CD4-positive, alpha-beta T cell (primary cell): Measurements from ENCODE around the gene UNC45A. TPM values are rescaled to one million over a fixed set of nuclear protein-coding genes. Genes with fewer than 3 reads are reported as not detected.

Experiments
- ATAC-seq: fragments of 200-7000 bp; cut with Tn5 transposase; one replicate; pipeline ENCODE4 v1.10.0; 2022; ENCODE audit warnings: mild to moderate bottlenecking; ENCODE audit not compliant: poor library complexity
- CTCF ChIA-PET: fragments of 350-600 bp; sonication (Branson Sonifier 250); formaldehyde crosslinking; loops from one replicate; lab custom pipeline; 2021; ENCODE audit warnings: antibody characterized with exemption, inconsistent platforms; lab: Charles Lee
- POLR2A ChIA-PET: fragments of 350-600 bp; sonication (Branson Sonifier 250); formaldehyde crosslinking; loops from one replicate; lab custom pipeline; 2021; ENCODE audit warnings: antibody characterized with exemption, inconsistent platforms; lab: Charles Lee
- DNase-seq, 14 experiments: peaks; one replicate each; pipeline ENCODE4 v3.0.0-alpha.2; 2013 to 2020; ENCODE audit warnings: mixed read lengths in 2 of 14
- H3K27ac ChIP-seq, 2 donors: one replicate each; pipeline versions ENCODE4 v1.5.1 to v1.7.0; 2013; ENCODE audit warnings: low read length in 2 of 2, low read depth in 1 of 2, mild to moderate bottlenecking in 1 of 2
- H3K27me3 ChIP-seq, 2 experiments: 1 replicate in 1 of 2; 2 replicates in 1 of 2; pipeline versions ENCODE4 v1.6.1 to v1.7.0; 2013; ENCODE audit warnings: low read length in 2 of 2, control low read depth in 1 of 2, mild to moderate bottlenecking in 1 of 2, moderate library complexity in 1 of 2; ENCODE audit not compliant: insufficient read depth in 2 of 2, control insufficient read depth in 1 of 2
- H3K36me3 ChIP-seq: one replicate; pipeline ENCODE4 v1.6.1; 2013; ENCODE audit warnings: low read length, control low read depth; ENCODE audit not compliant: insufficient read depth
- H3K4me1 ChIP-seq: one replicate; pipeline ENCODE4 v1.6.1; 2013; ENCODE audit warnings: low read length, control low read depth; ENCODE audit not compliant: insufficient read depth
- H3K4me3 ChIP-seq: one replicate; pipeline ENCODE4 v1.5.1; 2013; ENCODE audit warnings: mild to moderate bottlenecking, low read length, moderate library complexity
- H3K9me3 ChIP-seq, 2 experiments: 1 replicate in 1 of 2; 2 replicates in 1 of 2; pipeline versions ENCODE4 v1.6.1 to v1.7.0; 2013; ENCODE audit warnings: low read length in 2 of 2, mild to moderate bottlenecking in 2 of 2, control low read depth in 1 of 2, moderate library complexity in 1 of 2; ENCODE audit not compliant: control insufficient read depth in 1 of 2, insufficient read depth in 1 of 2
- H3K27ac Mint-ChIP-seq: one replicate; pipeline ENCODE4 v1.8.0; 2020; ENCODE audit warnings: mixed read lengths
- H3K27me3 Mint-ChIP-seq: one replicate; pipeline ENCODE4 v1.8.0; 2021; ENCODE audit warnings: mixed read lengths
- H3K36me3 Mint-ChIP-seq: one replicate; pipeline ENCODE4 v1.8.0; 2021; ENCODE audit warnings: low read depth, mixed read lengths
- H3K4me1 Mint-ChIP-seq: one replicate; pipeline ENCODE4 v1.8.0; 2021; ENCODE audit warnings: low read depth, mixed read lengths
- H3K4me3 Mint-ChIP-seq: one replicate; pipeline ENCODE4 v1.8.0; 2020; ENCODE audit warnings: mild to moderate bottlenecking, mixed read lengths
- H3K9me3 Mint-ChIP-seq: one replicate; pipeline ENCODE4 v1.8.0; 2020; ENCODE audit warnings: mixed read lengths
- intact Hi-C, 2 experiments: fragments of 100-400 bp; cut with DNase I in 1 of 2; cut with micrococcal nuclease in 1 of 2; formaldehyde crosslinking; loops; one replicate each; pipeline versions ENCODE4 v1.15.1 to v1.9.0; 2023 to 2025; cut with DNase I, micrococcal nuclease
- total RNA-seq, 174 experiments: library from RNA in 2 of 174; stranded (reverse) in 2 of 174; gene quantifications; one replicate each; pipeline ENCODE4 v1.2.3 and lab custom pipeline; 2021 to 2026
- TF ChIP-seq, protein P1 (sequence below): fragments of 200-600 bp; IDR thresholded peaks from one replicate; pipeline ENCODE4 v1.8.0; 2022; ENCODE audit warnings: antibody characterized with exemption, mild to moderate bottlenecking

UNC45A gene
- total RNA-seq, 2 experiments from 2014 or later, result 17.6 to 18.9 TPM

- DNase-seq, result peak; percentile 44 to 80 (median 60)
- Mint-ChIP-seq H3K9me3 (no peaks in the 10 kb centered on the region), H3K27me3 (no peaks in the 10 kb centered on the region), H3K36me3 (peaks cover 44% of the 10 kb centered on the region), H3K27ac (peak overlapping the region; percentile 47), H3K4me1 (peaks cover 9% of the 10 kb centered on the region), H3K4me3 (peak overlapping the region; percentile 76)
- no peak for ATAC-seq
- H3K4me3 ChIP-seq, result peak overlapping the region; percentile 30
- CTCF ChIA-PET, result interaction anchor here (0.5 to 5.5 kb wide), 15 partner anchors 10 to 1016 kb away, joined by 3 to 41 read pairs (median 3); partner anchors contain the start of genes HDDC3, UNC45A and VPS33B
- peaks cover 38% of the 10 kb centered on the region for H3K36me3 ChIP-seq
- H3K4me1 ChIP-seq, result peaks cover 26% of the 10 kb centered on the region
- H3K27ac ChIP-seq, result no peak overlapping the region
- intact Hi-C loops, result loop anchor here (1.0 to 5.0 kb wide), 6 partner anchors 36 to 315 kb away; partner anchors contain the start of genes PRC1 (in 1 of the 2) and VPS33B (in 1 of the 2)
- POLR2A ChIA-PET, result interaction anchor here (1.0 to 7.7 kb wide), 3 partner anchors 23 to 77 kb away, joined by 3 to 126 read pairs (median 9); partner anchors contain the start of genes HDDC3, MAN2A2 and UNC45A
- H3K27me3 ChIP-seq, result no peaks in the 10 kb centered on the region
- TF ChIP-seq, protein P1, sequence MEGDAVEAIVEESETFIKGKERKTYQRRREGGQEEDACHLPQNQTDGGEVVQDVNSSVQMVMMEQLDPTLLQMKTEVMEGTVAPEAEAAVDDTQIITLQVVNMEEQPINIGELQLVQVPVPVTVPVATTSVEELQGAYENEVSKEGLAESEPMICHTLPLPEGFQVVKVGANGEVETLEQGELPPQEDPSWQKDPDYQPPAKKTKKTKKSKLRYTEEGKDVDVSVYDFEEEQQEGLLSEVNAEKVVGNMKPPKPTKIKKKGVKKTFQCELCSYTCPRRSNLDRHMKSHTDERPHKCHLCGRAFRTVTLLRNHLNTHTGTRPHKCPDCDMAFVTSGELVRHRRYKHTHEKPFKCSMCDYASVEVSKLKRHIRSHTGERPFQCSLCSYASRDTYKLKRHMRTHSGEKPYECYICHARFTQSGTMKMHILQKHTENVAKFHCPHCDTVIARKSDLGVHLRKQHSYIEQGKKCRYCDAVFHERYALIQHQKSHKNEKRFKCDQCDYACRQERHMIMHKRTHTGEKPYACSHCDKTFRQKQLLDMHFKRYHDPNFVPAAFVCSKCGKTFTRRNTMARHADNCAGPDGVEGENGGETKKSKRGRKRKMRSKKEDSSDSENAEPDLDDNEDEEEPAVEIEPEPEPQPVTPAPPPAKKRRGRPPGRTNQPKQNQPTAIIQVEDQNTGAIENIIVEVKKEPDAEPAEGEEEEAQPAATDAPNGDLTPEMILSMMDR, result peak; percentile 79
- H3K9me3 ChIP-seq, result no peaks in the 10 kb centered on the region
Measured at GRCh38 chr15:90956274-90957030, 21.4 kb downstream of the UNC45A start.

GRCh38 chr15:90957031-90957790 lies 22.1 kb downstream of the UNC45A start:
- Mint-ChIP-seq H3K4me1 (peaks cover 9% of the 10 kb centered on the region), H3K4me3 (peak overlapping the region; percentile 75), H3K36me3 (peaks cover 46% of the 10 kb centered on the region), H3K27ac (no peak overlapping the region), H3K9me3 (no peaks in the 10 kb centered on the region), H3K27me3 (no peaks in the 10 kb centered on the region)
- intact Hi-C loops, result loop anchor here (2.0 to 5.0 kb wide), 3 partner anchors 35 to 76 kb away; partner anchors contain the start of genes PRC1 (in 1 of the 2) and VPS33B (in 1 of the 2)
- Histone ChIP-seq H3K36me3 (peaks cover 39% of the 10 kb centered on the region), H3K27ac (no peak overlapping the region), H3K9me3 (no peaks in the 10 kb centered on the region), H3K4me1 (peaks cover 26% of the 10 kb centered on the region), H3K27me3 (no peaks in the 10 kb centered on the region), H3K4me3 (peak overlapping the region; percentile 30)
- TF ChIP-seq, protein P1, result no peak
- ATAC-seq (no peak), DNase-seq (peak in 1 of 14 experiments; percentile 39)
- ChIA-PET POLR2A (interaction anchor here (7.7 kb wide), 1 partner anchor 24 kb away, joined by 126 read pairs; the partner anchor contains the start of genes HDDC3 and UNC45A), CTCF (interaction anchor here (0.5 to 5.5 kb wide), 14 partner anchors 11 to 1017 kb away, joined by 3 to 41 read pairs (median 4); partner anchors contain the start of genes HDDC3, UNC45A and VPS33B)

- TF ChIP-seq, protein P1, result no peak
- no peak for ATAC-seq
- POLR2A ChIA-PET, result interaction anchor here (7.7 kb wide), 1 partner anchor 25 kb away, joined by 126 read pairs; the partner anchor contains the start of genes HDDC3 and UNC45A
- Histone ChIP-seq H3K4me1 (peaks cover 26% of the 10 kb centered on the region), H3K27me3 (no peaks in the 10 kb centered on the region), H3K9me3 (no peaks in the 10 kb centered on the region), H3K27ac (no peak overlapping the region), H3K4me3 (no peak overlapping the region), H3K36me3 (peaks cover 36% of the 10 kb centered on the region)
- Mint-ChIP-seq H3K4me1 (peaks cover 9% of the 10 kb centered on the region), H3K36me3 (peaks cover 45% of the 10 kb centered on the region), H3K4me3 (peak overlapping the region; percentile 75), H3K9me3 (no peaks in the 10 kb centered on the region), H3K27me3 (no peaks in the 10 kb centered on the region), H3K27ac (no peak overlapping the region)
- peak in 1 of 14 experiments; percentile 11 for DNase-seq
- CTCF ChIA-PET, result interaction anchor here (1.3 to 5.5 kb wide), 5 partner anchors 10 to 76 kb away, joined by 3 to 41 read pairs (median 11); partner anchors contain the start of genes HDDC3 and VPS33B
- intact Hi-C loops, result loop anchor here (2.0 to 5.0 kb wide), 3 partner anchors 35 to 75 kb away; partner anchors contain the start of genes PRC1 (in 1 of the 2) and VPS33B (in 1 of the 2)
Measured at GRCh38 chr15:90957791-90958190, 22.7 kb downstream of the UNC45A start.
